ENCODE measurements around the gene FGF9.

The FGF9 gene

DNA sequence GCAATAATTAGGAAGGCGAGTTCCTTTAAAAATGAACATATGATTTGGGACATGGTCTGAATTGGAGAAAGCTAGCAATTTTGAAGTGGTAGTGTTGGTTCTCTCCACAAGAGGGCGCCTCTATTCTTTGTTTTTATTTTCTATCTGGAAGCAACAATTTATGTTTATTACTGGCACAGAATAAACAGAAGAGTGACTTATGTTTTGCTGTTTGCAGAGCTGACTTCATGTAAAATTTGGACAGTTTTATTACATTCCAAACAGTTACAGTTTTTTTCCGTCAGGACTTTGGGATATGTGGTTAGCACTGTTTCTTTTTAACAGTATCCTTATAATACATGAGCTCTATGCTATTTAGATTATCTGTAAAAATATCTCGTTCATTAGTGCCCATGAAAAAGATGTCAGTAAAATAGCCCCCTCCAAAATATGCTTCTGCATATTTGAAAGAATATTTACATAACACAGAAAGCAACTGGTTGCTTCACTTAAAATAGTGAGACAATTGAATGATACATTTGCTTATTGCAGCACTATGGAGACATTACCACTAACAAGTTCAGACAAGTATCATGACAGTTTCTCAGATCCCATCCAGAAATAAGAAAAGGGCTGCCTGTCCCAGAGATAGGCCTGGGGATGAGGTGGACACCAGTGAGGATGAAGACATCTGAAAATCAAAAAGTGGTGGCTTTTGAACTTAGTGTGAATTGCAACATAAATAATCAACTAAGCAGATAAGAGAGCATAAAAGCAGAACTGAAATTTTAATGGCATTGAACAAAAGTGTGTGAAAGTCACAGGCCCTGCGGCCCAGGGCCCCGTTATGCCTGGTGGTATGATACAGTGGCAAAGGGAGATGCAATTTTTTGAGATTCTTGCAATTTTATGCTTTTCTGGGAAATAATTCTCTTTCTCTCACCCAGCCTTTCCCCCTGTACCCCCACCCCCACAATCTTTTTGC is 32.3 kb upstream of the FGF9 start:
- Histone ChIP-seq H3K9me3 (no peaks in the 10 kb centered on the region), H3K27ac (no peak overlapping the region)

DNA sequence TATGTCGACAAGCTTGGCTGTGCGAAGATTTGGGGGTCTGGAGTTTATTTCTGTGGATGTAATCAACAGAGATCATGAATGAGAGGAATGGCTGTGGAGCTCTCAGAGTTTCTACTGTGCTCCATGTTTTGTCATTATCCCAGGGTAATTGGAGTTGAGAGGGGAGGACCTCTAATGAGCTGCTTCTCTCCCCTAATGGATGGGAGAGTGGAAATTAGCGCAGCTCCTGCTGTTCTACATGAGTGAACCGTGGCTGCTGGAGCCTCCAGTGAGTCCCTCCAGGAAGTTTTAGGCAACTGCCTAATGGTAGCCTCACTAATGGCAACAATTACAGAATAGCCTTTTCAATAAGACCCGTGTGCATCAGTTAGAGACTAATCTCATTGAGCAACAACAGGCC is 31.3 kb upstream of the FGF9 start:
- no peaks in the 10 kb centered on the region for H3K9me3 ChIP-seq
- no peak overlapping the region for H3K4me3 ChIP-seq (ENCODE audit: low read depth in 1 of 2, low read length in 1 of 2)
- H3K27ac ChIP-seq: no peak overlapping the region

More for the DNA sequence above, 32.3 kb upstream of the FGF9 start:
- Histone ChIP-seq H3K4me1 (ENCODE audit: control insufficient read depth in 1 of 2, insufficient read depth in 1 of 2, low read depth in 1 of 2, low read length in 1 of 2) (peaks cover 5 to 20% of the 10 kb centered on the region in 2 experiments), H3K4me3 (ENCODE audit: low read depth in 1 of 2, low read length in 1 of 2) (no peak overlapping the region), H3K36me3 (no peaks in the 10 kb centered on the region), H3K27me3 (peaks cover 35% of the 10 kb centered on the region)
- TF ChIP-seq, protein P1, sequence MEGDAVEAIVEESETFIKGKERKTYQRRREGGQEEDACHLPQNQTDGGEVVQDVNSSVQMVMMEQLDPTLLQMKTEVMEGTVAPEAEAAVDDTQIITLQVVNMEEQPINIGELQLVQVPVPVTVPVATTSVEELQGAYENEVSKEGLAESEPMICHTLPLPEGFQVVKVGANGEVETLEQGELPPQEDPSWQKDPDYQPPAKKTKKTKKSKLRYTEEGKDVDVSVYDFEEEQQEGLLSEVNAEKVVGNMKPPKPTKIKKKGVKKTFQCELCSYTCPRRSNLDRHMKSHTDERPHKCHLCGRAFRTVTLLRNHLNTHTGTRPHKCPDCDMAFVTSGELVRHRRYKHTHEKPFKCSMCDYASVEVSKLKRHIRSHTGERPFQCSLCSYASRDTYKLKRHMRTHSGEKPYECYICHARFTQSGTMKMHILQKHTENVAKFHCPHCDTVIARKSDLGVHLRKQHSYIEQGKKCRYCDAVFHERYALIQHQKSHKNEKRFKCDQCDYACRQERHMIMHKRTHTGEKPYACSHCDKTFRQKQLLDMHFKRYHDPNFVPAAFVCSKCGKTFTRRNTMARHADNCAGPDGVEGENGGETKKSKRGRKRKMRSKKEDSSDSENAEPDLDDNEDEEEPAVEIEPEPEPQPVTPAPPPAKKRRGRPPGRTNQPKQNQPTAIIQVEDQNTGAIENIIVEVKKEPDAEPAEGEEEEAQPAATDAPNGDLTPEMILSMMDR (IDR thresholded peaks at IDR 0.05): peak; percentile 63

DNA sequence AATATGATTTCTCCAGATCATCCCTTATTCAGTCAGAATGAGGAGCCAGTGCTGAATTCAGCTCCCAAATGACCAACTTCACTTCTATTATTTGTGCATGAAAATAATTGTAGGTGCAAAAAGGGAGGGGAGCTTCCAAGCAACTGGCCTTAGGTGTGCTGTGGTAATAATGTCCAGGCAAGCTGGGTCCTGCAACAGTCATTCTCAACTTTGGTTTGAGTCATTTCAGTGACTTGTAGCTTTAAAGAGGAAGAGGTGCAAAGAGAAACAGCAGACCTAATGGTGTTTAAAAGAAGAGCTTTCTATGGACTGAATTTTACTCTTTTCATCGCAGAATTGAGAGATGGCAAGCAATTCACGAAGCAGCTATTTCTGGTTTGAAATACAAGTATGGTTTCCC is 29.2 kb upstream of the FGF9 start:
- no peak overlapping the region for H3K27ac ChIP-seq
- no peak overlapping the region for H3K4me3 ChIP-seq (ENCODE audit: low read depth in 1 of 2, low read length in 1 of 2)
- H3K9me3 ChIP-seq: no peaks in the 10 kb centered on the region
- TF ChIP-seq, protein P1 (IDR thresholded peaks at IDR 0.05): no peak
- H3K27me3 ChIP-seq: peaks cover 45% of the 10 kb centered on the region
- peaks cover 4 to 16% of the 10 kb centered on the region in 2 experiments for H3K4me1 ChIP-seq (ENCODE audit: control insufficient read depth in 1 of 2, insufficient read depth in 1 of 2, low read depth in 1 of 2, low read length in 1 of 2)
- H3K36me3 ChIP-seq: no peaks in the 10 kb centered on the region

More for the DNA sequence above, 31.3 kb upstream of the FGF9 start:
- TF ChIP-seq, protein P1 (IDR thresholded peaks at IDR 0.05): no peak
- Histone ChIP-seq H3K36me3 (no peaks in the 10 kb centered on the region), H3K4me1 (ENCODE audit: control insufficient read depth in 1 of 2, insufficient read depth in 1 of 2, low read depth in 1 of 2, low read length in 1 of 2) (peaks cover 5 to 20% of the 10 kb centered on the region in 2 experiments), H3K27me3 (peaks cover 35% of the 10 kb centered on the region)

DNA sequence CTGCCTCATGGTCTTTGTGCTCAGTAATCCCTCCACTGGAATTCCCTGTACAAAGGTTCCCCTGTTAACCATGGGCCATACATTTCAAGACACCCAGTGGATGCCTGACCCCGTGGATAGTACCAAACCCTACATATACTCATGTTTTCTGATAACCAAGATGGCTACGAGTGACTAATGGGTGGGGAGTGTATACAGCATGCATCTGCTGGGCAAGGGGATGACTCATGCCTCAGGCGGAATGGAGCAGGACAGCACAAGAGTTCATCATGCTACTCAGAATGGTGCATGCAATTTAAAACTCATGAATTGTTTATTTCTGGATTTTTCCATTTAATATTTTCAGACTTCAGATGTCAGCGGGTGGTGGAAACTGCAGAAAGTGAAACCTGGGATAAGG is 13.3 kb upstream of the FGF9 start:
- H3K36me3 ChIP-seq: no peaks in the 10 kb centered on the region
- no peak overlapping the region for H3K4me3 ChIP-seq (ENCODE audit: low read depth in 1 of 2, low read length in 1 of 2)
- no peaks in the 10 kb centered on the region for H3K4me1 ChIP-seq (ENCODE audit: control insufficient read depth in 1 of 2, insufficient read depth in 1 of 2, low read depth in 1 of 2, low read length in 1 of 2)
- H3K27me3 ChIP-seq: peaks cover 89% of the 10 kb centered on the region
- TF ChIP-seq, protein P1 (IDR thresholded peaks at IDR 0.05): no peak
- no peak overlapping the region for H3K27ac ChIP-seq
- H3K9me3 ChIP-seq: no peaks in the 10 kb centered on the region

DNA sequence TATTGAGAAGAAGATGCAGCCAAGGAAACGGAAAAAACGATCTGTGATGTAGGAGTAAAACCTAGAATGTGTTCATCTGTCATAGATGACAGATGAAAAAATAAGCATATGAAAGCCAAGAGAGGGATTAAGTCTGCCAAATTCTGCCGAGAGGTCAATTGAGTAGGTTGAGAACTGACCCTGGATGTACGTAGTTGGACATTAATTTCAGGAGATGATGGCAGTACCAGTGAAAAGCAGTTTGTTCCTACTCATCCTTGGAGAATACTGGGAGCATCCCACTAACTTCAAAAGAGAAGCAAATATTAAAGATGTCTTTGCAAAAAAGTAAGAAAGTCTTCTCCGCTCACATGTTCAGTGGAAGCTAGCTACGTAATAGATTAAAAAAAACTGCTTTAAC is 11.8 kb upstream of the FGF9 start:
- Histone ChIP-seq H3K9me3 (no peaks in the 10 kb centered on the region), H3K27ac (no peak overlapping the region), H3K4me3 (ENCODE audit: low read depth in 1 of 2, low read length in 1 of 2) (no peak overlapping the region), H3K36me3 (no peaks in the 10 kb centered on the region), H3K4me1 (ENCODE audit: control insufficient read depth in 1 of 2, insufficient read depth in 1 of 2, low read depth in 1 of 2, low read length in 1 of 2) (no peaks in the 10 kb centered on the region), H3K27me3 (peaks cover 93% of the 10 kb centered on the region)
- TF ChIP-seq, protein P1 (IDR thresholded peaks at IDR 0.05): no peak

Measured in neutrophil (primary cell).